ENCODE measurements around the gene BLACAT1. TPM values are rescaled to one million over a fixed set of nuclear protein-coding genes. Genes with fewer than 3 reads are reported as not detected.

Gene BLACAT1
- total and polyA plus RNA-seq, 2 of the 8 experiments (the other 6 are each of a cell fraction or from before 2014, with no cell fraction given), result 3.5 to 10.5 TPM

DNA sequence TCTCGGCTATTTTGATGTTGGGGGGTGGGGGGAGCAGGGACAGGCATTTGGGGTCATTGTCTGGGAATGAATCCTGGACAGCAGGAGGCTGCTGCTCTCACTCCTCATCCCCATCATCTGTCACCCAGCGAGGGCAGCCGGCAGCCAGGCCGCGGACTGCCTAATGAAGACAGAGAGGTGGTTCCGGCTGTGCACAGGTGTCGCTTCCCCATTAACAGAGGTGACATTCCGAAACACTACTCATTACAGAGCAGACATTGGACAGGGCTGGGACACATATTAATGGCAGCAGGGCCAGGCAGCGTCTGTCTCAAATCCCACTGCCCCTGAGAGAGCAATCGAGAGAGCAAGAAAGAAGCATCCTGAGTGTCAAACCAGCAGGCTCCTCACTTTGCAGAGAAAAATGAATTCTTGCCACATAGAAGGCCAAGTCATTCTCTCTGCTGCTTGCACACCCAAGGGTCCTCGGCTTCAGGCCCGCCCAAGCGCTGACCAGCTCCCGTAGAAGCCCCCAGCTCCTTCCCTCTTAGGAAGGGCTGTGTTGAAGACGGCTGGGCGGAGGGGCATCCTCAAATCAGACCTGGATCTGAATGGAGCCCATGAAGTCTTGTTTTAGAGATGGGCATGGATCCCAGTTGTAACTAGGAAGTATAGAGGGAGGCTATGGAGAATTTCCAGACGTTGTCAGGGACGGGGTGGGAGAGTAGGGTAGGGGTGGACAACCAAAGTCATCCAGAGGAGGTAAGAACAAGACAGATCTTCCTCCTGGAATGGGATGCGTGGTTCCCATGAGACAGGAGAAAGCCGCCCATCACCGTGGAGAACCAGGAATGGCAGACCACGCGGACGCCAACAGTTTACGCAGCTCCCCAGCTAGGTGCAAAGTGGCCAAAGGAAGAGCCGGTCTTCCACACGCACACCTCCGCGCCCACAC lies 25.8 kb downstream of the BLACAT1 start:
- H3K4me1 ChIP-seq (replicated peaks in 1 of 4; ENCODE audit: control insufficient read depth in 3 of 4, insufficient read depth in 4 of 4, low read length in 3 of 4), result peaks cover 2 to 10% (median 6%) of the 10 kb centered on the region in 4 experiments; a peak in 6 of 7 replicates
- H3K36me3 ChIP-seq (ENCODE audit: control insufficient read depth in 2 of 4, insufficient read depth in 4 of 4, low read length in 3 of 4), result no peaks in the 10 kb centered on the region
- peak overlapping the region; percentile 35; the same call in 1 of the 2 replicates for H2BK20ac ChIP-seq (ENCODE audit: low read length)
- no peak overlapping the region for H3K14ac ChIP-seq (ENCODE audit: insufficient read length)
- TF ChIP-seq TAF7 (optimal IDR thresholded peaks at IDR 0.05; ENCODE audit: borderline replicate concordance, low read depth, low read length) (peak; percentile 9), POLR2AphosphoS5 (IDR thresholded peaks at IDR 0.05; ENCODE audit: low read depth, low read length) (0 out of 2 replicates have a peak, but pooled peaks have one; percentile 4), SAP30 (IDR thresholded peaks at IDR 0.05; ENCODE audit: insufficient read depth, insufficient replicate concordance, low read length) (no peak)
- no peak overlapping the region for H3K27ac ChIP-seq (ENCODE audit: low read depth, low read length)
- ChIA-PET POLR2A (ENCODE audit: partially characterized antibody) (interaction anchor here (0.7 to 3.1 kb wide), 10 partner anchors 10 to 315 kb away, joined by 3 to 20 read pairs (median 4); partner anchors contain the start of gene BLACAT1), CTCF (ENCODE audit: partially characterized antibody) (interaction anchor here (0.8 to 21.5 kb wide), 40 partner anchors 13 to 179 kb away, joined by 3 to 479 read pairs (median 4); partner anchors contain the start of genes BLACAT1 and LEMD1)
- H2BK5ac ChIP-seq (ENCODE audit: low read depth, low read length), result no peak overlapping the region
- peak overlapping the region; percentile 88 for H4K91ac ChIP-seq (replicated peaks; ENCODE audit: insufficient read length, low read length)
- no peaks in the 10 kb centered on the region for H4K20me1 ChIP-seq (replicated peaks in 1 of 2; ENCODE audit: control insufficient read depth in 1 of 2, insufficient read depth in 2 of 2, low read length in 2 of 2)
- no peaks in the 10 kb centered on the region; the same call in 1 of the 2 replicates for H3K23me2 ChIP-seq (ENCODE audit: low read depth, low read length)
- peak overlapping the region; percentile 25 to 73 (median 44) for H3K4me3 ChIP-seq (ENCODE audit: extremely low read depth in 1 of 4, insufficient read depth in 2 of 4, low read depth in 3 of 4, low read length in 4 of 4)
- peak overlapping the region; percentile 75 for H3K4ac ChIP-seq (replicated peaks; ENCODE audit: insufficient read length, low read depth, low read length)
- H3K23ac ChIP-seq (ENCODE audit: insufficient read length), result no peak overlapping the region
- no peak overlapping the region for H2BK12ac ChIP-seq (ENCODE audit: low read depth, low read length)
- H3K79me2 ChIP-seq (ENCODE audit: control insufficient read depth in 1 of 2, insufficient read depth in 2 of 2, low read length in 2 of 2), result no peaks in the 10 kb centered on the region
- no peak overlapping the region for H3K56ac ChIP-seq (replicated peaks; ENCODE audit: insufficient read length, low read depth, low read length)
- H3K79me1 ChIP-seq (ENCODE audit: low read depth, low read length), result no peaks in the 10 kb centered on the region; the same call in 1 of the 2 replicates
- H3K9ac ChIP-seq (replicated peaks in 1 of 4; ENCODE audit: extremely low read depth in 1 of 4, low read depth in 3 of 4, low read length in 3 of 4), result no peak overlapping the region
- H3K4me2 ChIP-seq (ENCODE audit: insufficient read depth in 1 of 2, low read depth in 2 of 2, low read length in 2 of 2), result peak overlapping the region; percentile 56 to 80
- DNase-seq (ENCODE audit: low read depth in 1 of 2, low spot score in 2 of 2), result no peak
- H4K8ac ChIP-seq (ENCODE audit: extremely low read depth, insufficient read depth, low read length), result no peak overlapping the region
- H4K5ac ChIP-seq (ENCODE audit: insufficient read length, low read depth, low read length), result peak overlapping the region; percentile 58
- peak overlapping the region; percentile 80 for H2AFZ ChIP-seq (ENCODE audit: low read length)
- FAIRE-seq, result no peak
- peaks cover 0 to 18% (median 11%) of the 10 kb centered on the region in 4 experiments; a peak in 6 of 7 replicates for H3K27me3 ChIP-seq (replicated peaks in 1 of 4; ENCODE audit: control insufficient read depth in 3 of 4, extremely low read depth in 1 of 4, insufficient read depth in 3 of 4, low read length in 3 of 4)
- no peak overlapping the region for H2BK15ac ChIP-seq (ENCODE audit: low read length)
- H3K9me3 ChIP-seq (ENCODE audit: insufficient read depth in 2 of 2, low read depth in 1 of 2, low read length in 1 of 2), result no peaks in the 10 kb centered on the region
- H2AK5ac ChIP-seq (ENCODE audit: low read depth, low read length), result no peak overlapping the region
- 64% methylated on average over 26 of the region's 29 CpGs; no CpG with 5 or more reads in 1 of the 2 experiments for WGBS, 2 experiments (ENCODE audit: extremely low coverage in 1 of 2, insufficient coverage in 1 of 2, insufficient read length in 1 of 2, insufficient replicate concordance in 2 of 2, low coverage in 1 of 2, low lambda C conversion rate in 2 of 2, missing lambda C conversion rate in 1 of 2)
- no peak overlapping the region for H2BK120ac ChIP-seq (replicated peaks; ENCODE audit: low read depth, low read length)
- H3K18ac ChIP-seq (ENCODE audit: extremely low read depth, low read length), result peak overlapping the region; percentile 55
